OCI-LY7 (cell line): ENCODE measurements around the gene RNF220. TPM values are rescaled to one million over a fixed set of nuclear protein-coding genes. Genes with fewer than 3 reads are reported as not detected.

Experiments
- BruUV-seq: library from RNA; stranded (reverse); fragments of 400-500 nt; replicated peaks from 2 replicates; lab custom pipeline; 2021; lab: Mats Ljungman, UMichigan
- CTCF ChIA-PET: fragments of 300-600 bp; sonication (Branson Sonifier 250); formaldehyde crosslinking; loops from one replicate; lab custom pipeline; 2022; ENCODE audit warnings: antibody characterized with exemption; ENCODE audit not compliant: unreplicated experiment; lab: Charles Lee
- POLR2A ChIA-PET: fragments of 300-600 bp; sonication (Branson Sonifier 250); formaldehyde crosslinking; loops from one replicate; lab custom pipeline; 2022; ENCODE audit warnings: antibody characterized with exemption; lab: Charles Lee
- DNase-seq: peaks from one replicate; pipeline ENCODE4 v3.0.0-alpha.2; 2015; ENCODE audit warnings: low spot score
- H2AFZ ChIP-seq: fragments of 200-600 bp; sonication (generic), shearing (Covaris generic); 2 replicates; pipeline ENCODE4 v1.6.1; 2014; ENCODE audit warnings: mild to moderate bottlenecking, antibody characterized with exemption, low read length, moderate library complexity
- H3K27ac ChIP-seq: fragments of 200-600 bp; sonication (generic); 2 replicates; pipeline ENCODE4 v1.5.1; 2014; ENCODE audit warnings: mixed run types, low read depth, mild to moderate bottlenecking, moderate library complexity, low read length, inconsistent platforms; ENCODE audit not compliant: poor library complexity, severe bottlenecking
- H3K36me3 ChIP-seq: fragments of 200-600 bp; sonication (generic); 2 replicates; pipeline ENCODE4 v1.6.1; 2014; ENCODE audit warnings: mild to moderate bottlenecking, antibody characterized with exemption, low read length, moderate library complexity, mixed read lengths; ENCODE audit not compliant: insufficient read depth
- H3K4me1 ChIP-seq: fragments of 200-600 bp; sonication (generic); 2 replicates; pipeline ENCODE4 v1.5.1; 2014; ENCODE audit warnings: mild to moderate bottlenecking, low read length; ENCODE audit not compliant: insufficient read depth, poor library complexity, severe bottlenecking
- H3K4me2 ChIP-seq: fragments of 200-600 bp; sonication (generic); 2 replicates; pipeline ENCODE4 v1.6.1; 2014; ENCODE audit warnings: mild to moderate bottlenecking, low read length
- H3K4me3 ChIP-seq: fragments of 200-600 bp; sonication (generic); 2 replicates; pipeline ENCODE4 v1.5.1; 2014; ENCODE audit warnings: mild to moderate bottlenecking, low read depth, low read length; ENCODE audit not compliant: poor library complexity, severe bottlenecking
- H3K79me2 ChIP-seq: fragments of 200-600 bp; sonication (generic); 2 replicates; pipeline ENCODE4 v1.6.1; 2016; ENCODE audit warnings: low read depth, mild to moderate bottlenecking, low read length, moderate library complexity, mixed read lengths; ENCODE audit not compliant: insufficient read depth
- H3K9me2 ChIP-seq: fragments of 200-600 bp; sonication (generic); 2 replicates; pipeline ENCODE4 v1.6.1; 2016; ENCODE audit warnings: mild to moderate bottlenecking, low read length, mixed read lengths; ENCODE audit not compliant: insufficient read depth
- H3K9me3 ChIP-seq: fragments of 200-600 bp; sonication (generic); 2 replicates; pipeline ENCODE4 v1.6.1; 2014; ENCODE audit warnings: mild to moderate bottlenecking, mixed run types, low read length, mixed read lengths
- H4K20me1 ChIP-seq: fragments of 200-600 bp; sonication (generic); 2 replicates; pipeline ENCODE4 v1.6.1; 2014; ENCODE audit warnings: mild to moderate bottlenecking, antibody characterized with exemption, low read length, moderate library complexity, mixed read lengths; ENCODE audit not compliant: insufficient read depth
- CTCF ChIP-seq: fragments of 200-600 bp; sonication (generic); conservative IDR thresholded peaks from 2 replicates; pipeline ENCODE4 v1.5.1; 2014; ENCODE audit warnings: mild to moderate bottlenecking, antibody characterized with exemption, low read length, moderate library complexity, mixed read lengths
- EZH2phosphoT487 ChIP-seq: fragments of 200-600 bp; sonication (generic); IDR thresholded peaks from 2 replicates; pipeline ENCODE4 v1.6.1; 2018; ENCODE audit warnings: low read depth, borderline replicate concordance, mild to moderate bottlenecking, mixed run types, antibody characterized with exemption, low read length, moderate library complexity, mixed read lengths
- intact Hi-C: fragments of 100-400 bp; cut with micrococcal nuclease; formaldehyde crosslinking; loops from one replicate; pipeline ENCODE4 v1.10.0; 2022; ENCODE audit not compliant: unreplicated experiment
- total RNA-seq, 2 experiments: library from RNA; depleted of rRNA in 1 of 2; stranded (reverse); fragments of >200 nt in 1 of 2; shearing (Covaris generic) in 1 of 2; gene quantifications; 2 replicates each; pipeline ENCODE4 v1.2.3, GENCODE V29; 2014 to 2022

The RNF220 gene
- total RNA-seq, 2 experiments from 2014 or later = 82.3 to 85.5 TPM

GRCh38 chr1:44511769-44512168 is 106.7 kb downstream of the RNF220 start:
- intact Hi-C loops = no loop called here

GRCh38 chr1:44512313-44512885 is 107.3 kb downstream of the RNF220 start:
- POLR2A ChIA-PET = no interaction called here
- CTCF ChIA-PET = no interaction called here

More at GRCh38 chr1:44511769-44512168, 106.7 kb downstream of the RNF220 start:
- Histone ChIP-seq H3K36me3 (no peaks in the 10 kb centered on the region), H3K4me3 (no peak overlapping the region), H3K9me2 (no peaks in the 10 kb centered on the region), H3K9me3 (no peaks in the 10 kb centered on the region), H2AFZ (no peak overlapping the region), H3K79me2 (no peaks in the 10 kb centered on the region), H4K20me1 (no peaks in the 10 kb centered on the region), H3K4me2 (no peak overlapping the region), H3K27ac (no peak overlapping the region), H3K4me1 (no peaks in the 10 kb centered on the region)
- CTCF ChIA-PET = no interaction called here
- BruUV-seq = no TSS peak
- TF ChIP-seq EZH2phosphoT487 (no peak), CTCF (no peak)
- POLR2A ChIA-PET = no interaction called here
- DNase-seq = no peak

More at GRCh38 chr1:44512313-44512885, 107.3 kb downstream of the RNF220 start:
- Histone ChIP-seq H3K27ac (no peak overlapping the region), H2AFZ (no peak overlapping the region), H3K4me1 (no peaks in the 10 kb centered on the region), H3K9me3 (no peaks in the 10 kb centered on the region), H3K4me2 (no peak overlapping the region), H3K36me3 (no peaks in the 10 kb centered on the region), H4K20me1 (no peaks in the 10 kb centered on the region), H3K4me3 (no peak overlapping the region), H3K79me2 (no peaks in the 10 kb centered on the region), H3K9me2 (no peaks in the 10 kb centered on the region)
- intact Hi-C loops = no loop called here
- DNase-seq = no peak
- BruUV-seq = no TSS peak
- TF ChIP-seq EZH2phosphoT487 = no peak
- no peak for TF ChIP-seq CTCF
